Suprapubic skin (tissue), 4 donors: Measurements from ENCODE around the gene ARHGAP29.

Experiments
- CTCF ChIP-seq, 2 donors: fragments of 200-600 bp in 1 of 2; fragments of 450-650 bp in 1 of 2; sonication (generic) in 1 of 2; IDR thresholded peaks; one replicate each; pipeline ENCODE4 v1.5.1; 2016 to 2019; ENCODE audit warnings: antibody characterized with exemption in 2 of 2, mild to moderate bottlenecking in 1 of 2, moderate library complexity in 1 of 2
- EP300 ChIP-seq: sonication (generic); formaldehyde crosslinking; IDR thresholded peaks from one replicate; pipeline ENCODE4 v1.6.1; 2017; ENCODE audit warnings: antibody characterized with exemption
- POLR2A ChIP-seq, 2 donors: fragments of 450-650 bp; IDR thresholded peaks; one replicate each; pipeline ENCODE4 v1.6.1; 2017; ENCODE audit warnings: antibody characterized with exemption in 2 of 2, mild to moderate bottlenecking in 2 of 2, moderate library complexity in 2 of 2
- POLR2AphosphoS5 ChIP-seq, 3 donors: sonication (generic); formaldehyde crosslinking; IDR thresholded peaks; one replicate each; pipeline ENCODE4 v1.6.1; 2017; ENCODE audit warnings: antibody characterized with exemption in 3 of 3

GRCh38 chr1:94215955-94216354, 21.4 kb downstream of the ARHGAP29 start:
- TF ChIP-seq POLR2A (IDR thresholded peaks at IDR 0.05) (no peak), CTCF (IDR thresholded peaks at IDR 0.05) (no peak), EP300 (no peak), POLR2AphosphoS5 (IDR thresholded peaks at IDR 0.05) (no peak)
